22Rv1 (cell line): ENCODE results near the gene GCN1.
A peak's percentile ranks its signal among the peaks of the same experiment; 100 is the strongest.

ENCODE experiments used
- H3K27ac ChIP-seq: fragments of 450-650 bp; 2 replicates; pipeline ENCODE4 v1.5.1; 2017
- CTCF ChIP-seq: fragments of 450-650 bp; IDR thresholded peaks from 2 replicates; pipeline ENCODE4 v1.5.1; 2017; ENCODE audit warnings: mild to moderate bottlenecking
- ZFX ChIP-seq: fragments of 450-650 bp; IDR thresholded peaks from 2 replicates; pipeline ENCODE4 v1.6.1; 2017; ENCODE audit warnings: antibody characterized with exemption, borderline replicate concordance

Gene GCN1

DNA sequence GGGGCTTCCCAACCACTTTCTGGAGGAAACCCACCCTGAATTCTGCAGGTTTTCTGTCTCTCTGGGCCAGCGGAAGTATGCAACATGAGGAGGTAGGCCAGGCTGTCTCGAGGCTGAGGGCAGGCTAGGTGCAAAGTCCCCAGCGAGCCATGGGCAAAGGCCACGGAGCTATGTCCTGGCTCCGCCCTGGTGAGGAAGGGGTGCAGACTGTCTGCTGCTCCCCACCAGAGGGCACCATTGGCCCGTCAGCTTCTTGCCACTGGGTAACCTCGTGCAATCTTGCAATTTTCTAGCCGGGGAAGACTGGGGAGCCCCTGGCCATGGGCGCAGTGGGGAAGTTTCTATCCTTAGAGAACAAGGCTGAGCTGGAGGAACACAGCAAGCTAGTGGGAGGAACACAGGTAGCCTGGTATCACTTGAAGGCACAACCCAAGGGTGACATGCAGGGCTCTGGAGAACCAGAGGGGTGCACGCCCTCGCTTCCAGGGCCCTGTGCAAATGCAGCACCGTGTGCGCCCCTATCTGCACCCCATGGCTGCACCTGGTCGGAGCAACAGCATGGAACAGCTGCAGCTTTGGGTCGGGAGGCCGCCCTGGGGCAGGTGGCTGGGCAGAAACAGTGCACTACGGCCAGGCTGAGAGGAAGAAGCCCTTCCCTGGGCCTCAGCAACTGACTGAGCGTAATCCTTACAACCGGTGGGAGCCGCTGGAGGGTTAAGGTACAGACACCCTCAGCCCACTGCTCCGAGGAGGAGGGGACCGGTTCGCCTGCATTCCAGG is 34.0 kb upstream of the GCN1 start:
- peak overlapping the region; percentile 91 for H3K27ac ChIP-seq
- TF ChIP-seq ZFX (no peak), CTCF (peak; percentile 98)

- H3K27ac ChIP-seq = peak overlapping the region; percentile 91
- TF ChIP-seq ZFX (no peak), CTCF (no peak)
Observed at GRCh38 chr12:120228041-120228290, 33.5 kb upstream of the GCN1 start.

- H3K27ac ChIP-seq = peak overlapping the region; percentile 91
- TF ChIP-seq CTCF (no peak), ZFX (no peak)
Observed at GRCh38 chr12:120227233-120228040, 32.9 kb upstream of the GCN1 start.

- H3K27ac ChIP-seq = 0 out of 2 replicates have a peak overlapping the region, but pooled peaks have one; percentile 17
- TF ChIP-seq ZFX (no peak), CTCF (no peak; the same call in 1 of the 2 replicates)
Observed at GRCh38 chr12:120225852-120226640, 31.5 kb upstream of the GCN1 start.

- TF ChIP-seq ZFX = no peak
- no peak for TF ChIP-seq CTCF
- H3K27ac ChIP-seq = no peak overlapping the region
Observed at GRCh38 chr12:120225200-120225558, 30.7 kb upstream of the GCN1 start.

DNA sequence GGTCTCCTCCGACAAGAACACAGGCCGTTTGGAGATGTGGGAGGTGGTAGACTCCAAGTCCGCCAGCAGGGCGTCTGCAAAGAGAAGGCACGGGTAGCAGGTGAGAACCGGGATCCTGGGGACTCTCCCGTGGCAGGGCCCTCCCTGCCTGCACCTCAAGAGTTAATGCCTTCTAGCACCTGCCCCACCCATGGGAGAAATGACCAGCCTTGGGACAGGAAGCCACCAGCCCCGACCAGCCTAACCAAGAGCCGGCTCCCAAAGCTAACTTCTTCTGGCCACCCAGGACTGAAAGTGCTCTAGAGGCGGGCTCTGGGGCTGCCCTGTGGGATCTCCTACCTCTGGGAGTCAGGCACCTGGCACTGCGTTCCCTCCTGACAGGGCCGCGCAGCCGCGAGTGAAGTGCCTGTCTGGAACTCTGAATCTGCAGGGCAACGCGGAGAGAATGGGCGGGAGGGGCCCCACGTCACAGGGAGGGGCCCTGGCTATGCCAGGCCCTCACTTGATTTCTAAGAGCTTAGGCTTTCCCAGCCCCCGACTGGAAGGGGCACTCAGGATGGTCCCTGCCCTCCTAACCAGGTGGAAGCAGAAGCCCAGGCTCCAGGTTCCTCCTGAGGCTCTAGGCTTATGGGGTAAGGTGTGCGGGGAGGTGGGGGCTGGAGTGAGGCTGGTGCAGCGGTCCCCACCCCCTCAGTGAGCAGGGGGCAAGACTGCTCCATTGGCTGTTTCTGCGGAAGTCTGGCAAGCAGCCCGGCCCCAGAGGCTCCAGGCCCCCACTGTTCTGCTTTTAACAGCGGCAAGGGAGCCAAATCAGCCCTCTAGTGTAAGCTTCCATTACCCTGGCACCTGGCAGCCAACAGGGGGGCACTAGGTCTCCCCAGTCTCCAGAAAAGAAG is 30.0 kb upstream of the GCN1 start:
- no peak for TF ChIP-seq ZFX
- TF ChIP-seq CTCF = no peak
- no peak overlapping the region for H3K27ac ChIP-seq
